ENCODE results near the gene DHRS13.

DNA sequence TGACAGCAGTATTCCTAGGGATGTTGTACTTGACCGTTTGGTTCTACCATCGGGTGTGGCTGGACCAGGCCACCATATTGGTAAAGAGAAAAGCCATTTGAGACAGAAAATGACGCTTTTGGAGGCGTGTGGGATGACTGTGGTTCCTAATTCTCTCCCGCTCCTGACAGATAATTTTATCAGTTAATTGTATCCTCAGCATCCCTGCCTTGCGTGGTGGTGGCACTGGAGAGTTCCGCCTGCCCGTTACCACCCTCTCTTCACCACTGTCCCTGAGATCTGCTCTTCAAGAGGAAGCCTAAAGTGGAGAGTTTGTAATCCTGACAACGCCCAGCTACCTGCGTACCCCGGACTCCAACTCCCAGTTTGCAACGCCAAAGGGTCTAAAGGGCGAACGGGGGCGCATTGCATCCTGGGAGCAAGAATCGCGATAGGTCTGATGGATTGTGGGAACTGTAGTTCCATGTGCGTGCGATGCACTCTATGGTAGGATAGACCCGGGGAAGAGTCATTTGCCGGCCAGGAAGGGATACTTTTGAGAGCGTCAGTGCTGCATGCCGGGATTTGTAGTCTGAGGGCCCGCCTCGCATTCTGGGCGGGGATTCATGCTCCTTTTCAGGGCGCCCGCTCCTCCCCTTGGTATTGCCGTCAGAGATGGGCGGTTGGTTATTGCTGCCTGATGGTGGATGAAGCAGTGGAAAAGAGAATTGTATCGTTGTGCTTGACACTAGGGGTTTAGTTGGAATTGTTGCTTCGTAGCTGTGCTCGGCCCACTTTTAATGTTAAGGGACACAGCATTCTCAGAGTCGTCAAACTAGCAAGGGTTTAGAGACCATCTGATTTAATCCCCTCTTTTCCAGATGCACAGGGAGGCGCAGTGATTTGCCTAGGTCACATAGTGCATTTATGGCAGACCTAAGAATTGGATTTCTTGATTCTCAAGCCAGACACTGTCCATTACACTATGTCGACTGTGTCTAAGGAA, 49.4 kb upstream of the DHRS13 start:
- TF ChIP-seq TAF1 (IDR thresholded peaks at IDR 0.05; ENCODE audit: low read depth) (peak; percentile 63), RAD21 (conservative IDR thresholded peaks at IDR 0.05) (no peak)
- TF ChIP-seq, protein P1, sequence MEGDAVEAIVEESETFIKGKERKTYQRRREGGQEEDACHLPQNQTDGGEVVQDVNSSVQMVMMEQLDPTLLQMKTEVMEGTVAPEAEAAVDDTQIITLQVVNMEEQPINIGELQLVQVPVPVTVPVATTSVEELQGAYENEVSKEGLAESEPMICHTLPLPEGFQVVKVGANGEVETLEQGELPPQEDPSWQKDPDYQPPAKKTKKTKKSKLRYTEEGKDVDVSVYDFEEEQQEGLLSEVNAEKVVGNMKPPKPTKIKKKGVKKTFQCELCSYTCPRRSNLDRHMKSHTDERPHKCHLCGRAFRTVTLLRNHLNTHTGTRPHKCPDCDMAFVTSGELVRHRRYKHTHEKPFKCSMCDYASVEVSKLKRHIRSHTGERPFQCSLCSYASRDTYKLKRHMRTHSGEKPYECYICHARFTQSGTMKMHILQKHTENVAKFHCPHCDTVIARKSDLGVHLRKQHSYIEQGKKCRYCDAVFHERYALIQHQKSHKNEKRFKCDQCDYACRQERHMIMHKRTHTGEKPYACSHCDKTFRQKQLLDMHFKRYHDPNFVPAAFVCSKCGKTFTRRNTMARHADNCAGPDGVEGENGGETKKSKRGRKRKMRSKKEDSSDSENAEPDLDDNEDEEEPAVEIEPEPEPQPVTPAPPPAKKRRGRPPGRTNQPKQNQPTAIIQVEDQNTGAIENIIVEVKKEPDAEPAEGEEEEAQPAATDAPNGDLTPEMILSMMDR (IDR thresholded peaks at IDR 0.05; ENCODE audit: poor library complexity, severe bottlenecking), result no peak
